ENCODE data around the gene MAU2. TPM values are rescaled to one million over a fixed set of nuclear protein-coding genes. Genes with fewer than 3 reads are reported as not detected.

The MAU2 gene
- total RNA-seq, 1 experiment from 2014 or later, result 38.0 TPM

GRCh38 chr19:19355606-19356139, 35.0 kb downstream of the MAU2 start:
- Histone ChIP-seq H3K4me3 (ENCODE audit: low read depth in 2 of 2, low read length in 2 of 2) (no peak overlapping the region), H3K9me3 (ENCODE audit: control insufficient read depth, insufficient read depth, low read depth, low read length) (no peaks in the 10 kb centered on the region), H3K27me3 (ENCODE audit: control insufficient read depth, insufficient read depth, low read length) (no peaks in the 10 kb centered on the region), H3K36me3 (ENCODE audit: control insufficient read depth, insufficient read depth, low read length) (no peaks in the 10 kb centered on the region), H3K4me1 (ENCODE audit: control insufficient read depth, insufficient read depth, low read length) (no peaks in the 10 kb centered on the region), H3K27ac (ENCODE audit: low read length) (no peak overlapping the region)
- CTCF ChIA-PET, result no interaction called here
- POLR2A ChIA-PET, result no interaction called here
- in situ Hi-C loops (cut with HindIII; ENCODE audit: low pct_unique_long_range_greater_than_20kb, low sequenced_read_pairs), result no loop called here
- BruUV-seq (replicated peaks), result no TSS peak
- ATAC-seq (no peak), DNase-seq (ENCODE audit: low read depth, low spot score) (no peak)
- TF ChIP-seq CTCF (IDR thresholded peaks at IDR 0.05) (no peak), SIN3A (IDR thresholded peaks at IDR 0.05; ENCODE audit: borderline replicate concordance, insufficient read depth, low read depth, low read length) (no peak), TCF7L2 (IDR thresholded peaks at IDR 0.05; ENCODE audit: low read depth, low read length) (no peak), POLR2AphosphoS5 (IDR thresholded peaks at IDR 0.05; ENCODE audit: low read depth, low read length) (no peak), REST (IDR thresholded peaks at IDR 0.05; ENCODE audit: insufficient read depth in 1 of 2, low read depth in 2 of 2, low read length in 1 of 2) (no peak)
- intact Hi-C loops (cut with micrococcal nuclease; ENCODE audit: unreplicated experiment), result no loop called here

GRCh38 chr19:19356500-19356899, 35.9 kb downstream of the MAU2 start:
- TF ChIP-seq POLR2AphosphoS5 (IDR thresholded peaks at IDR 0.05; ENCODE audit: low read depth, low read length), result no peak
- no peak for TF ChIP-seq CTCF (IDR thresholded peaks at IDR 0.05)
- no peak for TF ChIP-seq REST (IDR thresholded peaks at IDR 0.05; ENCODE audit: insufficient read depth in 1 of 2, low read depth in 2 of 2, low read length in 1 of 2)

More at GRCh38 chr19:19356500-19356899, 35.9 kb downstream of the MAU2 start:
- H3K4me1 ChIP-seq (ENCODE audit: control insufficient read depth, insufficient read depth, low read length), result no peaks in the 10 kb centered on the region
- CTCF ChIA-PET, result no interaction called here
- no peaks in the 10 kb centered on the region for H3K36me3 ChIP-seq (ENCODE audit: control insufficient read depth, insufficient read depth, low read length)
- in situ Hi-C loops (cut with HindIII; ENCODE audit: low pct_unique_long_range_greater_than_20kb, low sequenced_read_pairs) (no loop called here), intact Hi-C loops (cut with micrococcal nuclease; ENCODE audit: unreplicated experiment) (no loop called here)
- no peak overlapping the region for H3K4me3 ChIP-seq (ENCODE audit: low read depth in 2 of 2, low read length in 2 of 2)
- POLR2A ChIA-PET, result no interaction called here
- H3K27me3 ChIP-seq (ENCODE audit: control insufficient read depth, insufficient read depth, low read length), result no peaks in the 10 kb centered on the region
- BruUV-seq (replicated peaks), result no TSS peak
- ATAC-seq (no peak), DNase-seq (ENCODE audit: low read depth, low spot score) (no peak)
- no peaks in the 10 kb centered on the region for H3K9me3 ChIP-seq (ENCODE audit: control insufficient read depth, insufficient read depth, low read depth, low read length)
- no peak overlapping the region for H3K27ac ChIP-seq (ENCODE audit: low read length)
